Spleen (tissue), 11 donors: ENCODE results near the gene BIN1. TPM values are rescaled to one million over a fixed set of nuclear protein-coding genes. Genes with fewer than 3 reads are reported as not detected.

Experiments used
- DNase-seq: peaks from one replicate; pipeline ENCODE4 v3.0.0-alpha.2; 2020
- H3K27ac ChIP-seq, 8 donors: fragments of 200-600 bp; sonication (generic) in 7 of 8; 1 replicate in 4 of 8; 2 replicates in 4 of 8; pipeline versions ENCODE4 v1.5.0 to v1.8.0; 2016 to 2021; ENCODE audit warnings: inconsistent platforms in 4 of 8, mild to moderate bottlenecking in 4 of 8, moderate library complexity in 1 of 8
- H3K27me3 ChIP-seq, 7 donors: fragments of 200-600 bp; sonication (generic) in 6 of 7; replicated peaks in 1 of 7; 1 replicate in 4 of 7; 2 replicates in 3 of 7; pipeline versions ENCODE4 v1.5.0 to v1.8.0; 2016 to 2021; ENCODE audit warnings: inconsistent platforms in 3 of 7, mild to moderate bottlenecking in 1 of 7
- H3K36me3 ChIP-seq, 6 donors: fragments of 200-600 bp; sonication (generic) in 5 of 6; 1 replicate in 4 of 6; 2 replicates in 2 of 6; pipeline versions ENCODE4 v1.5.0 to v1.8.0; 2016 to 2021; ENCODE audit warnings: inconsistent platforms in 2 of 6
- H3K4me1 ChIP-seq, 6 donors: fragments of 200-600 bp; sonication (generic) in 5 of 6; 1 replicate in 3 of 6; 2 replicates in 3 of 6; pipeline versions ENCODE4 v1.5.0 to v1.8.0; 2016 to 2021; ENCODE audit warnings: inconsistent platforms in 3 of 6
- H3K4me3 ChIP-seq, 8 donors: fragments of 200-600 bp; sonication (generic) in 7 of 8; 1 replicate in 4 of 8; 2 replicates in 4 of 8; pipeline versions ENCODE4 v1.5.0 to v1.8.0; 2016 to 2021; ENCODE audit warnings: inconsistent platforms in 4 of 8, mild to moderate bottlenecking in 4 of 8, moderate library complexity in 2 of 8
- H3K9me3 ChIP-seq, 8 donors: fragments of 200-600 bp; sonication (generic) in 7 of 8; 1 replicate in 4 of 8; 2 replicates in 4 of 8; pipeline versions ENCODE4 v1.5.0 to v1.8.0; 2016 to 2021; ENCODE audit warnings: inconsistent platforms in 4 of 8
- CTCF ChIP-seq, 11 experiments: fragments of 200-600 bp in 7 of 11; fragments of 450-650 bp in 4 of 11; sonication (generic) in 4 of 11; IDR thresholded peaks in 8 of 11; conservative IDR thresholded peaks in 3 of 11; 1 replicate in 7 of 11; 2 replicates in 4 of 11; pipeline versions ENCODE4 v1.4.0 to v1.8.0; 2016 to 2021; ENCODE audit warnings: antibody characterized with exemption in 11 of 11, inconsistent platforms in 4 of 11, mild to moderate bottlenecking in 1 of 11
- POLR2A ChIP-seq, 3 donors: fragments of 450-650 bp; IDR thresholded peaks; one replicate each; pipeline ENCODE4 v1.5.1; 2017; ENCODE audit warnings: antibody characterized with exemption in 3 of 3, mild to moderate bottlenecking in 1 of 3
- POLR2AphosphoS5 ChIP-seq, 3 donors: sonication (generic); formaldehyde crosslinking; IDR thresholded peaks; one replicate each; pipeline ENCODE4 v1.5.1; 2017; ENCODE audit warnings: antibody characterized with exemption in 3 of 3
- WGBS, 5 donors: extraction: QIAGEN DNeasy Blood & Tissue Kit in 3 of 5; methylation state at CpG; one replicate each; pipeline versions ENCODE4 v1.1.5 to v1.1.7; 2013 to 2018; 5-methylcytosine and 5-hydroxymethylcytosine counted together
- intact Hi-C: fragments of 100-400 bp; cut with DNase I; formaldehyde crosslinking; loops from one replicate; pipeline ENCODE4 v1.15.0; 2023; ENCODE audit warnings: low total_unique reads
- polyA plus RNA-seq, 3 donors: library from polyadenylated mRNA; stranded (reverse); fragments of 200-250 nt; gene quantifications; one replicate each; pipeline ENCODE4 v1.2.1, GENCODE V29; 2013
- total RNA-seq, 7 donors: library from RNA; depleted of rRNA in 3 of 7; stranded (reverse); fragments of >200 nt in 3 of 7; fragmentation: NEBNext Ultra II Directional in 4 of 7; extraction: Animal tissue kit (Norgen Biotek cat#: 25700) in 4 of 7; gene quantifications; one replicate each; pipeline versions ENCODE4 v1.1.0 to v1.2.1, GENCODE V29; 2016 to 2021
- donor health status: healthy with polysubstance abuse.
- donor health status: DM: no; HTN: no; CAD: no; lungs with moderate emphysema.
- donor health status: DM: no; HTN: no; CAD: no.
- donor health status: Bipolar disorder and iron deficiency.
- donor health status: healthy.
- donor health status: DM: no; HTN: no; CAD: no.
- donor health status: DM: yes; HTN: yes; CAD: no.

The BIN1 gene
- total and polyA plus RNA-seq, 10 donors = 57.2 to 123 (median 70.4) TPM

DNA sequence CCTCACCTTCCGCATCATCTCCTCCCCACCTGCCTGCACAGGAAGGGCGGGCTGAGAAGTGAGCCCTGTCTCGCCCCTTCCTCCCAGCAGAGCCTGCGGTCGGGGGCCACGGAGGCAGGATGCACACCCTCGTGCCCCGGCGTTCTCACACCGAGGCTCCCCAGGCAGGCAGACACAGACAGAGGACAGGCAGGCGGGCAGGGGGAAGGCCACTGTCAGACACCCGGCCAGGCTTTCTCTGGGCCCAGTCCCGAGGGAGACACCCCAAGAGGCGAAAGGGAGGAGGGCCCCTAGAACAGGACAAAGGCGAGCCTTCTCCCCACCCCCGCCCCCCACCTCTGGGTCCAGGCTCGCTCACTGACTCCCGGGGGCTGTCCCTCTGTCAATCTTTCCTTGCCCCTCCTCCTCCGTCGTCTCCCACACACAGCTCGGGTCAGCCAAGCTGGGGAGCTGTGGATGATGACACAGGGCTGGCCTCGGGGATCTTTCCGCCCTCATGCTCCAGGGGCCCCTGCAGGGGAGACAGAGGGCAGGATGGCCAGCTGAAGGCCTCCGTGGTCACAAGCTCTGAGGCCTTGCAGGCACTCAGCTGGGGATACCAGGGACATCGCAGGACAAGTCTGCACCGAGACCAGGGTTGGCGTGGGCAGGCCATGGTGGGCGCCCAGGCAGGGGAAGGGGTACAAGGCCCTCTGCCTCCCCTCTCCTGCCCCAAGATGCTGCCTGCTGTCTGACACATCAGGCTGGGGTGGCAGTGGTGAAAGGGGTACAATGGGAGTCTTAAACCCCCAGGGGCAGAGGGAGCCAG is 24.9 kb downstream of the BIN1 start:
- H3K4me3 ChIP-seq = peak overlapping the region; percentile 25 to 72 (median 39)
- no peaks in the 10 kb centered on the region for H3K36me3 ChIP-seq
- no peaks in the 10 kb centered on the region for H3K9me3 ChIP-seq
- WGBS, 5 donors = 24 to 37% (median 30%) methylated on average over 17 to 28 of the region's 28 CpGs
- peak; percentile 97 for DNase-seq
- H3K4me1 ChIP-seq = peaks cover 78 to 100% (median 98%) of the 10 kb centered on the region in 6 donors
- intact Hi-C loops = no loop called here
- TF ChIP-seq POLR2A (IDR thresholded peaks at IDR 0.05) = peak in 2 of 3 donors; percentile 38 to 39
- TF ChIP-seq CTCF (IDR thresholded peaks at IDR 0.05 in 8 of 11, conservative IDR thresholded peaks at IDR 0.05 in 3 of 11) = peak in 1 of 11 experiments; percentile 5
- TF ChIP-seq POLR2AphosphoS5 (IDR thresholded peaks at IDR 0.05) = peak; percentile 92 to 94 (median 93)
- H3K27me3 ChIP-seq = no peaks in the 10 kb centered on the region
- peak overlapping the region; percentile 68 to 97 (median 91) for H3K27ac ChIP-seq

DNA sequence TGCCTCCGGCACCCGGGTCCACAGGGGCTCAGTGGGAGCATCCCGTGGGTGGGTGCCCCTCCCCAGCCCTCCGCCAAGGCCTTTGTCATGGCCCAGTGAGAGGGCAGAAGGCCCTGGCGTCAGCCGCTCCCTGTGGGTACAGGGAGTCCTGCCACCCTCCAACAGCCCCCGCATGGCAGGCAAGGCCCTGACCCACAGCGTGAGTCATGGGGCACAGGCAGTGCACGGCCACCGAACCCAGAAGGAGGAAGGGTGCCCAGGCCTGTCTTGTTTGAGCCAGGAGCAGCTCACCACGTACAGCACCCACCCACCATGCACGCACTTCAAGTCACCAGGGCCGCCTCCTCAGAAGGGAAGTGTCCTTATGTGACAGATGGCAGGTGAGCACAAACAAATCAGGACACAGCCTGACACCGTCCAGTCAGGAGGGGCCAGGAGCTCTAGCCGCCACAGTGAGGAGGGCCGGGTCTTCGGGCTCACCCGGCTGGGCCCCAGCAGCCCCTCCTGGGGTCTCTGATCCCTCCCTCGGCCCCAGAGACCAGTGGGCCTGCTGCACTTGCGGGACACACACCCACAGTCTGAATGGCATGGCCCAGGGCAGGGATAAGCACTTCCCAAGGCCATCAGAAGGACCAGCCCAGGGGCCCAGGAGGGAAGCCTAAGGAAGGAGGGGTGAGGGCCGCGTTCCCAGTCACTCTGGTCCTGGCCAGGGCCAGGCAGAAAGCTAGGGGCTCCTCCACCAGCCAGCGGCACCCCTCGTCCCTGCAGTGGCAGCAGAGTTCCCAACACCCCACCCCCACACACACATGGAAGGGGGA is 25.8 kb downstream of the BIN1 start:
- H3K27ac ChIP-seq = peak overlapping the region; percentile 68 to 97 (median 91)
- no peaks in the 10 kb centered on the region for H3K9me3 ChIP-seq
- no peaks in the 10 kb centered on the region for H3K27me3 ChIP-seq
- 21 to 41% (median 35%) methylated on average over 12 to 24 of the region's 24 CpGs for WGBS, 5 donors
- peak overlapping the region; percentile 25 to 72 (median 39) for H3K4me3 ChIP-seq
- intact Hi-C loops = no loop called here
- H3K36me3 ChIP-seq = peaks cover 0 to 9% (median 0%) of the 10 kb centered on the region in 6 donors
- peaks cover 69 to 100% (median 90%) of the 10 kb centered on the region in 6 donors for H3K4me1 ChIP-seq
- peak; percentile 94 for DNase-seq
- TF ChIP-seq POLR2A (IDR thresholded peaks at IDR 0.05) = peak in 1 of 3 donors; percentile 33
- peak; percentile 83 to 88 (median 85) for TF ChIP-seq POLR2AphosphoS5 (IDR thresholded peaks at IDR 0.05)
- TF ChIP-seq CTCF (IDR thresholded peaks at IDR 0.05 in 8 of 11, conservative IDR thresholded peaks at IDR 0.05 in 3 of 11) = no peak

GRCh38 chr2:127080226-127080937 is 26.6 kb downstream of the BIN1 start:
- no peak for TF ChIP-seq CTCF (IDR thresholded peaks at IDR 0.05 in 8 of 11, conservative IDR thresholded peaks at IDR 0.05 in 3 of 11)
- TF ChIP-seq POLR2A (IDR thresholded peaks at IDR 0.05) = no peak
- no peak for TF ChIP-seq POLR2AphosphoS5 (IDR thresholded peaks at IDR 0.05)
- Histone ChIP-seq H3K4me1 (peaks cover 61 to 100% (median 82%) of the 10 kb centered on the region in 6 donors), H3K27ac (peak overlapping the region; percentile 68 to 97 (median 91)), H3K9me3 (no peaks in the 10 kb centered on the region), H3K36me3 (peaks cover 0 to 16% (median 0%) of the 10 kb centered on the region in 6 donors), H3K4me3 (peak overlapping the region; percentile 12 to 72 (median 39)), H3K27me3 (no peaks in the 10 kb centered on the region)
- intact Hi-C loops = no loop called here
- DNase-seq = peak; percentile 91
- WGBS, 5 donors = 25 to 60% (median 51%) methylated on average over 12 to 14 of the region's 14 CpGs
